Measurements from ENCODE around the gene PRRC2B.

DNA sequence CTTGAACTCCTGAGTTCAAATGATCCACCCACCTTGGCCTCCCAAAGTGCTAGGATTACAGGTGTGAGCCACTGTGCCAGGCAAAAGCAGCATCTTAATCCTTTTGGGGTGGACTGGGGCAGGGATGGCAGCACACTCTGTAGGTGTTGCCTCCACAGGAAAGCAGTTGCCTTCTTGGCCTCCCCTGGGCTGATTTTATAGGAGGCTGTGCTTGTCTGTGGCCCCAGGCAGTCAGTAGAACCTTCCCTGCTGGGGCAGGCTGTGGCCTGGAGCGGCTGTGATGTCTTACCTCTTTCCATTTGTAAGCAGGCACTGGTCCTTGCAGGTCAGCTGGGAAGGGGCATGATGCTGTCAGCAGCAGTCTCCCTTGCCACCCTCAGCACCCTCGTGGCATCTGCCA lies 49.8 kb downstream of the PRRC2B start:
- TF ChIP-seq, protein P1, sequence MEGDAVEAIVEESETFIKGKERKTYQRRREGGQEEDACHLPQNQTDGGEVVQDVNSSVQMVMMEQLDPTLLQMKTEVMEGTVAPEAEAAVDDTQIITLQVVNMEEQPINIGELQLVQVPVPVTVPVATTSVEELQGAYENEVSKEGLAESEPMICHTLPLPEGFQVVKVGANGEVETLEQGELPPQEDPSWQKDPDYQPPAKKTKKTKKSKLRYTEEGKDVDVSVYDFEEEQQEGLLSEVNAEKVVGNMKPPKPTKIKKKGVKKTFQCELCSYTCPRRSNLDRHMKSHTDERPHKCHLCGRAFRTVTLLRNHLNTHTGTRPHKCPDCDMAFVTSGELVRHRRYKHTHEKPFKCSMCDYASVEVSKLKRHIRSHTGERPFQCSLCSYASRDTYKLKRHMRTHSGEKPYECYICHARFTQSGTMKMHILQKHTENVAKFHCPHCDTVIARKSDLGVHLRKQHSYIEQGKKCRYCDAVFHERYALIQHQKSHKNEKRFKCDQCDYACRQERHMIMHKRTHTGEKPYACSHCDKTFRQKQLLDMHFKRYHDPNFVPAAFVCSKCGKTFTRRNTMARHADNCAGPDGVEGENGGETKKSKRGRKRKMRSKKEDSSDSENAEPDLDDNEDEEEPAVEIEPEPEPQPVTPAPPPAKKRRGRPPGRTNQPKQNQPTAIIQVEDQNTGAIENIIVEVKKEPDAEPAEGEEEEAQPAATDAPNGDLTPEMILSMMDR (IDR thresholded peaks at IDR 0.05; ENCODE audit: poor library complexity), result no peak
- TF ChIP-seq EZH2 (IDR thresholded peaks at IDR 0.05; ENCODE audit: borderline replicate concordance) (no peak), EZH2phosphoT487 (IDR thresholded peaks at IDR 0.05; ENCODE audit: low read depth, severe bottlenecking, unreplicated experiment) (no peak)
